A673 (cell line): ENCODE measurements around the gene PARVB. TPM values are rescaled to one million over a fixed set of nuclear protein-coding genes. Genes with fewer than 3 reads are reported as not detected.

Experiments
- BruUV-seq: library from RNA; stranded (reverse); fragments of 400-500 nt; replicated peaks from 2 replicates; lab custom pipeline; 2021; lab: Mats Ljungman, UMichigan
- CTCF ChIA-PET: fragments of 300-600 bp; sonication (Branson Sonifier 250); formaldehyde crosslinking; loops from one replicate; lab custom pipeline; 2022; ENCODE audit warnings: antibody characterized with exemption; lab: Charles Lee
- POLR2A ChIA-PET: fragments of 300-600 bp; sonication (Branson Sonifier 250); formaldehyde crosslinking; loops from one replicate; lab custom pipeline; 2022; ENCODE audit warnings: antibody characterized with exemption; ENCODE audit not compliant: low non-redundant PET; lab: Charles Lee
- DNase-seq: peaks from one replicate; pipeline ENCODE4 v3.0.0-alpha.2; 2015; ENCODE audit warnings: low spot score
- H3K27ac ChIP-seq: fragments of 200-600 bp; sonication (generic); 2 replicates; pipeline ENCODE4 v1.5.1; 2016; ENCODE audit warnings: mixed run types, low read depth, mild to moderate bottlenecking, mixed read lengths, antibody characterized with exemption, low read length; ENCODE audit not compliant: poor library complexity, severe bottlenecking
- H3K27me3 ChIP-seq: fragments of 200-600 bp; sonication (generic); replicated peaks from 2 replicates; pipeline ENCODE4 v1.6.1; 2017; ENCODE audit warnings: mixed run types, low read depth, mild to moderate bottlenecking, mixed read lengths, antibody characterized with exemption, low read length; ENCODE audit not compliant: insufficient read depth, poor library complexity
- H3K36me3 ChIP-seq: fragments of 200-600 bp; sonication (generic); 2 replicates; pipeline ENCODE4 v1.6.1; 2016; ENCODE audit warnings: mixed run types, mild to moderate bottlenecking, mixed read lengths, antibody characterized with exemption, low read length; ENCODE audit not compliant: insufficient read depth, poor library complexity, severe bottlenecking
- H3K4me1 ChIP-seq: fragments of 200-600 bp; sonication (generic); 2 replicates; pipeline ENCODE4 v1.6.1; 2017; ENCODE audit warnings: mixed run types, mild to moderate bottlenecking, mixed read lengths, antibody characterized with exemption, low read length; ENCODE audit not compliant: insufficient read depth, poor library complexity, severe bottlenecking
- H3K4me3 ChIP-seq: fragments of 200-600 bp; sonication (generic); 2 replicates; pipeline ENCODE4 v1.5.1; 2016; ENCODE audit warnings: low read depth, mixed run types, mild to moderate bottlenecking, mixed read lengths, low read length; ENCODE audit not compliant: poor library complexity, severe bottlenecking
- H3K9me3 ChIP-seq: fragments of 200-600 bp; sonication (generic); 2 replicates; pipeline ENCODE4 v1.6.1; 2016; ENCODE audit warnings: mixed run types, low read depth, mild to moderate bottlenecking, mixed read lengths, antibody characterized with exemption, low read length; ENCODE audit not compliant: poor library complexity, severe bottlenecking
- CTCF ChIP-seq: fragments of 300-800, 200-600 bp; sonication (generic); conservative IDR thresholded peaks from 2 replicates; pipeline ENCODE4 v1.5.1; 2017; ENCODE audit warnings: low read depth, mild to moderate bottlenecking, antibody characterized with exemption, low read length, moderate library complexity, mixed read lengths
- EZH2 ChIP-seq: fragments of 200-600 bp; sonication (generic); IDR thresholded peaks from 2 replicates; pipeline ENCODE4 v1.6.1; 2017; ENCODE audit warnings: borderline replicate concordance, low read depth, mild to moderate bottlenecking, mixed read lengths, antibody characterized with exemption, low read length; ENCODE audit not compliant: poor library complexity, severe bottlenecking
- intact Hi-C: fragments of 100-400 bp; cut with micrococcal nuclease; formaldehyde crosslinking; loops from one replicate; pipeline ENCODE4 v1.10.0; 2022; ENCODE audit not compliant: unreplicated experiment
- total RNA-seq: library from RNA; stranded (reverse); gene quantifications from 2 replicates; pipeline ENCODE4 v1.2.3, GENCODE V29; 2021

The PARVB gene
- total RNA-seq, 1 experiment from 2014 or later: 18.3 TPM

- H3K36me3 ChIP-seq: no peaks in the 10 kb centered on the region
- no peaks in the 10 kb centered on the region for H3K4me1 ChIP-seq
- DNase-seq: no peak
- no peaks in the 10 kb centered on the region for H3K9me3 ChIP-seq
- TF ChIP-seq CTCF (no peak), EZH2 (no peak)
- no peak overlapping the region for H3K27ac ChIP-seq
- CTCF ChIA-PET: no interaction called here
- intact Hi-C loops: no loop called here
- no TSS peak for BruUV-seq
- H3K27me3 ChIP-seq: no peaks in the 10 kb centered on the region
- H3K4me3 ChIP-seq: no peak overlapping the region
- POLR2A ChIA-PET: no interaction called here
Observed at GRCh38 chr22:44197271-44197670, 173.2 kb downstream of the PARVB start.

GRCh38 chr22:44199164-44199563 lies 175.1 kb downstream of the PARVB start:
- H3K4me1 ChIP-seq: no peaks in the 10 kb centered on the region
- no peaks in the 10 kb centered on the region for H3K9me3 ChIP-seq
- no peaks in the 10 kb centered on the region for H3K36me3 ChIP-seq
- TF ChIP-seq CTCF (no peak), EZH2 (no peak)
- H3K27me3 ChIP-seq: no peaks in the 10 kb centered on the region
- POLR2A ChIA-PET: no interaction called here
- no peak overlapping the region for H3K27ac ChIP-seq
- no TSS peak for BruUV-seq
- no peak for DNase-seq
- intact Hi-C loops: no loop called here
- H3K4me3 ChIP-seq: no peak overlapping the region
- CTCF ChIA-PET: no interaction called here

GRCh38 chr22:44199866-44200265 lies 175.8 kb downstream of the PARVB start:
- Histone ChIP-seq H3K4me1 (no peaks in the 10 kb centered on the region), H3K27ac (no peak overlapping the region), H3K4me3 (no peak overlapping the region), H3K9me3 (no peaks in the 10 kb centered on the region), H3K36me3 (no peaks in the 10 kb centered on the region), H3K27me3 (no peaks in the 10 kb centered on the region)
- no TSS peak for BruUV-seq
- intact Hi-C loops: no loop called here
- POLR2A ChIA-PET: no interaction called here
- no peak for DNase-seq
- CTCF ChIA-PET: no interaction called here
- no peak for TF ChIP-seq CTCF
- TF ChIP-seq EZH2: no peak
